Stomach smooth muscle (tissue), 2 donors: Measurements from ENCODE around the gene ARVCF.
A peak's percentile ranks its signal among the peaks of the same experiment; 100 is the strongest.

Source experiments
- H3K27ac ChIP-seq: one replicate; pipeline ENCODE4 v1.7.0; 2013; ENCODE audit warnings: mild to moderate bottlenecking, low read length, inconsistent platforms
- H3K27me3 ChIP-seq, 2 donors: one replicate each; pipeline ENCODE4 v1.7.0; 2013; ENCODE audit warnings: low read length in 2 of 2; ENCODE audit not compliant: insufficient read depth in 2 of 2, control insufficient read depth in 1 of 2
- H3K36me3 ChIP-seq, 2 donors: one replicate each; pipeline ENCODE4 v1.7.0; 2013; ENCODE audit warnings: low read length in 2 of 2; ENCODE audit not compliant: control insufficient read depth in 2 of 2, insufficient read depth in 2 of 2
- H3K4me1 ChIP-seq: one replicate; pipeline ENCODE4 v1.7.0; 2013; ENCODE audit warnings: low read length; ENCODE audit not compliant: control insufficient read depth, insufficient read depth
- H3K4me3 ChIP-seq, 2 donors: one replicate each; pipeline ENCODE4 v1.7.0; 2013; ENCODE audit warnings: low read length in 2 of 2
- H3K9ac ChIP-seq, 2 donors: one replicate each; pipeline ENCODE4 v1.7.0; 2013; ENCODE audit warnings: low read length in 2 of 2, mild to moderate bottlenecking in 1 of 2
- H3K9me3 ChIP-seq, 2 donors: one replicate each; pipeline ENCODE4 v1.7.0; 2013; ENCODE audit warnings: low read length in 2 of 2; ENCODE audit not compliant: control insufficient read depth in 2 of 2
- donor health status: healthy.
- donor health status: Pancreatic carcinoma.

The ARVCF gene

DNA sequence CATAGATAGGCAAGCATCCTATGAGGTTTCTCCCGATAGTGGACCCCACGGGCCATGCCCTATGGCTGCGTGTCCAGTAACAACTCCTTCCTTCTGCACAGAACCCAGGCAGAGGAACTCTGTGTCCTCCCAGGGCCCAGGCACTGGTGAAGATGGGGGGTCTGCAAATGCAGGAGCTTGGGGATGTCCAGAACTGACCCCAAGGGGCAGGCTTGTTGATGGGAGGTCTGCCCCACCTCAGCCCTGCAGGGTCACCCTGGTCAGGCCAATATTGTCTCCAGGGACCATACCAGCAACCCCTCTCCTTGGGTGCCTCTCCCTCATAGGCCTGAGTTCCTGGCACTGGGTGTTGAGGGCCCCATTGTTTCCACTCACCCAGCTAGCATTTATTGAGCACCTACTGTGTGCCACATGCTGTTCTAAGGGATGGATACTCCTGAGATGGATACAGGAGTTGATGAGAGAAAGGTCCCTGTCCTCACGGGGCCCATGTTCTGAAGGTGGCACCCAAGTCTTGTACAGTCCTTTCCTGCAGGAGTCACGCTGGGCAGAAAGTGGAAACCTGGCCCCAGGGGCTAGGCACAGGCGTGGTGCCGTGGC lies 48.7 kb downstream of the ARVCF start:
- peaks cover 17 to 42% of the 10 kb centered on the region in 2 donors for H3K36me3 ChIP-seq

GRCh38 chr22:19966908-19967750 lies 49.5 kb downstream of the ARVCF start:
- peaks cover 13 to 37% of the 10 kb centered on the region in 2 donors for H3K36me3 ChIP-seq
- no peak overlapping the region for H3K9ac ChIP-seq
- H3K27me3 ChIP-seq: no peaks in the 10 kb centered on the region
- peaks cover 27% of the 10 kb centered on the region for H3K4me1 ChIP-seq
- H3K9me3 ChIP-seq: no peaks in the 10 kb centered on the region
- no peak overlapping the region for H3K4me3 ChIP-seq
- no peak overlapping the region for H3K27ac ChIP-seq

More for the DNA sequence above, 48.7 kb downstream of the ARVCF start:
- no peaks in the 10 kb centered on the region for H3K27me3 ChIP-seq
- H3K9ac ChIP-seq: no peak overlapping the region
- H3K27ac ChIP-seq: no peak overlapping the region
- peaks cover 18% of the 10 kb centered on the region for H3K4me1 ChIP-seq
- no peak overlapping the region for H3K4me3 ChIP-seq
- no peaks in the 10 kb centered on the region for H3K9me3 ChIP-seq

- Histone ChIP-seq H3K9ac (no peak overlapping the region), H3K27ac (no peak overlapping the region), H3K9me3 (no peaks in the 10 kb centered on the region), H3K4me1 (peaks cover 30% of the 10 kb centered on the region), H3K4me3 (no peak overlapping the region), H3K36me3 (peaks cover 13 to 31% of the 10 kb centered on the region in 2 donors), H3K27me3 (no peaks in the 10 kb centered on the region)
Observed at GRCh38 chr22:19965771-19966709, 50.6 kb downstream of the ARVCF start.

DNA sequence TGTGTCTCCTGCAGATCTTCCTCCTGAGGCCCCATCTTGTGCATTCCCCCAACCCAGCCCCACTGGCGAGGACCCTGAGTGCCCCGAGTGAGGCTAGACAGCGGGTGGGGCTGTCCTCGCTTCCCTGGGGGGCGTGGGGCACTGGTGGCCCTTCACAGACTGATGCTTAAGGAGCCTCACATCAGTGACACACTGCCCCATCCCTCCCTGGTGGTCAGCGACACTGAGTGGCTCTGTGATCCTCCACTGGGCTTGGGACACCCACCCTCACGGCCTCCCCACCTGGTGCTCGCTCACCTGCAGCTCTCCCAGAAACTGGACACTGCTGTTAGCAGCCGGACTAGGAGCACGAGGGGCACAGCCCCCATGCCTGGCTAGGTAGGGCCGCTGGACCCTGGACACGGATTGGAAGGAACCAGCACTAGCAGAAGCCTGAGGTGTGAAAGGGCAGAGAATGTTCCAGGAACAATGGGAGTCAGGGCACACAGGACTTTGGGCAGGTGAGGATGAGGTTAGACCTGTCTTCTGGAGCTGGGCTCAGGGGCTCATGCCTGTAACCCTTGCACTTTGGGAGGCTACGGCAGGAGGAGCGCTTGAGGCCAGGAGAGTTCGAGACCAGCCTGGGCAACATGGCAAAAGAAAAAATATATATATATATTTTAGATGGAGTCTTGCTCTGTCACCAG lies 51.8 kb downstream of the ARVCF start:
- H3K4me3 ChIP-seq: no peak overlapping the region
- no peaks in the 10 kb centered on the region for H3K9me3 ChIP-seq
- H3K36me3 ChIP-seq: peaks cover 13 to 28% of the 10 kb centered on the region in 2 donors
- no peak overlapping the region for H3K9ac ChIP-seq
- H3K27me3 ChIP-seq: no peaks in the 10 kb centered on the region
- H3K4me1 ChIP-seq: peaks cover 30% of the 10 kb centered on the region
- H3K27ac ChIP-seq: no peak overlapping the region

GRCh38 chr22:19963863-19964642 lies 52.6 kb downstream of the ARVCF start:
- Histone ChIP-seq H3K27ac (no peak overlapping the region), H3K27me3 (no peaks in the 10 kb centered on the region), H3K36me3 (peaks cover 13 to 28% of the 10 kb centered on the region in 2 donors), H3K9ac (no peak overlapping the region), H3K4me1 (peaks cover 37% of the 10 kb centered on the region), H3K4me3 (no peak overlapping the region), H3K9me3 (no peaks in the 10 kb centered on the region)

DNA sequence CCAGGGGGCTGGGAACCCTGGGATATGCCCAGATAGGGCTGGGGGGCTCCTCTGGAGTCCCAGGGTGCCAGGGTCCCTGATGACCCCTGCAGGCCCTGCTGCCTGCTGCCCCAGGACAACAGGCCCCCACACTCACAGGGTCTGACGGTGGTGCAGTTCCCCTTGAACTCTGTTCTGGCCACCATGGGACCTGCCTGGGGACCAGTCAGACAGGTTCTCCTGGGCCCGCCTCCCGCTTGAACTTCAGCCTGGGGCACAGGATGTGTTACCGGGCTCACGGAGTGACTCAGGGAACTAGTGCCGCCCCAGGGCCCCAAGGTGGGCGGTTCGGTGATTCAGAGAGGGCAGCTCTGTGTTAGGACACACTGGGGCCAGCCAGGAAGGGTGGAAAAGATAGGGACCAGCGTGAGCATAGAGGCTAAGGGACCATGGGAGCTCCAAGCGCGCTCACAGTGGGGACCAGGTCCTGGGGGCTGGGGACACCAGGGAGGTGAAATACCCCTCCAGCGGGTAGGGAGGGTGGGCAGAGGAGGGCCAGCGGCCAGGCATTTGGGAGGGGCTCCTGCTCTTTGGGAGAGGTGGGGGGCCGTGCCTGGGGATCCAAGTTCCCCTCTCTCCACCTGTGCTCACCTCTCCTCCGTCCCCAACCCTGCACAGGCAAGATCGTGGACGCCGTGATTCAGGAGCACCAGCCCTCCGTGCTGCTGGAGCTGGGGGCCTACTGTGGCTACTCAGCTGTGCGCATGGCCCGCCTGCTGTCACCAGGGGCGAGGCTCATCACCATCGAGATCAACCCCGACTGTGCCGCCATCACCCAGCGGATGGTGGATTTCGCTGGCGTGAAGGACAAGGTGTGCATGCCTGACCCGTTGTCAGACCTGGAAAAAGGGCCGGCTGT lies 53.5 kb downstream of the ARVCF start:
- peaks cover 39% of the 10 kb centered on the region for H3K4me1 ChIP-seq
- H3K9me3 ChIP-seq: no peaks in the 10 kb centered on the region
- no peak overlapping the region for H3K4me3 ChIP-seq
- H3K9ac ChIP-seq: peak overlapping the region in 1 of 2 donors; percentile 51
- H3K27ac ChIP-seq: no peak overlapping the region
- no peaks in the 10 kb centered on the region for H3K27me3 ChIP-seq
- H3K36me3 ChIP-seq: peaks cover 8 to 28% of the 10 kb centered on the region in 2 donors

DNA sequence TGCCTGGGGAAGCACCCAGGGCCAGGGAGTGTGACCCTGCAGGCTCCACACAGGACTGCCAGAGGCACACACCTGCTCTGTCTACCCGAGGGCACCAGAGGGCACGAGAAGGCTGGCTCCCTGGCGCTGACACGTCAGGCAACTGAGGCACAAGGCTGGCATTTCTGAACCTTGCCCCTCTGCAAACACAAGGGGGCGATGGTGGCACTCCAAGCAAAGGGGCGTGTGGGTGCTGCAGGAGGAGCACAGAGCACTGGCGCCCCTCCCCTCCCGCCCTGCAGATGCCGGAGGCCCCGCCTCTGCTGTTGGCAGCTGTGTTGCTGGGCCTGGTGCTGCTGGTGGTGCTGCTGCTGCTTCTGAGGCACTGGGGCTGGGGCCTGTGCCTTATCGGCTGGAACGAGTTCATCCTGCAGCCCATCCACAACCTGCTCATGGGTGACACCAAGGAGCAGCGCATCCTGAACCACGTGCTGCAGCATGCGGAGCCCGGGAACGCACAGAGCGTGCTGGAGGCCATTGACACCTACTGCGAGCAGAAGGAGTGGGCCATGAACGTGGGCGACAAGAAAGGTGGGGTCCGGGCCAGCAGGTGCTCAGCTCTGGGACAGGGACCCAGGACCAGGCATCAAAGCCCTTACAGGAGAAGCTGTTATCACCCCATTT lies 54.2 kb downstream of the ARVCF start:
- Histone ChIP-seq H3K9me3 (no peaks in the 10 kb centered on the region), H3K27me3 (no peaks in the 10 kb centered on the region), H3K9ac (no peak overlapping the region), H3K4me1 (peaks cover 39% of the 10 kb centered on the region), H3K4me3 (no peak overlapping the region), H3K36me3 (peaks cover under 1 to 21% of the 10 kb centered on the region in 2 donors), H3K27ac (no peak overlapping the region)

- no peak overlapping the region for H3K9ac ChIP-seq
Observed at GRCh38 chr22:19961868-19962245, 54.8 kb downstream of the ARVCF start.

GRCh38 chr22:19961201-19961580 lies 55.4 kb downstream of the ARVCF start:
- Histone ChIP-seq H3K27me3 (no peaks in the 10 kb centered on the region), H3K36me3 (peaks cover 0 to 15% of the 10 kb centered on the region in 2 donors), H3K4me1 (peaks cover 39% of the 10 kb centered on the region), H3K27ac (no peak overlapping the region), H3K9ac (no peak overlapping the region), H3K9me3 (no peaks in the 10 kb centered on the region), H3K4me3 (no peak overlapping the region)

More at GRCh38 chr22:19961868-19962245, 54.8 kb downstream of the ARVCF start:
- Histone ChIP-seq H3K27me3 (no peaks in the 10 kb centered on the region), H3K36me3 (peaks cover 0 to 17% of the 10 kb centered on the region in 2 donors), H3K4me3 (no peak overlapping the region), H3K27ac (no peak overlapping the region), H3K4me1 (peaks cover 39% of the 10 kb centered on the region), H3K9me3 (no peaks in the 10 kb centered on the region)
